IPS-15b (cell line): ENCODE measurements around the gene DNHD1.

Experiments used
- H3K27me3 ChIP-seq: one replicate; pipeline ENCODE4 v1.6.1; 2013; ENCODE audit warnings: low read length; ENCODE audit not compliant: control insufficient read depth, insufficient read depth
- H3K36me3 ChIP-seq: one replicate; pipeline ENCODE4 v1.6.1; 2013; ENCODE audit warnings: low read length; ENCODE audit not compliant: control insufficient read depth, insufficient read depth
- H3K4me1 ChIP-seq: one replicate; pipeline ENCODE4 v1.6.1; 2013; ENCODE audit warnings: mild to moderate bottlenecking, low read length; ENCODE audit not compliant: control insufficient read depth, insufficient read depth
- H3K4me3 ChIP-seq: one replicate; pipeline ENCODE4 v1.5.1; 2013; ENCODE audit warnings: low read depth, low read length
- H3K9ac ChIP-seq: one replicate; pipeline ENCODE4 v1.6.1; 2013; ENCODE audit warnings: low read depth, mild to moderate bottlenecking, low read length
- H3K9me3 ChIP-seq: one replicate; pipeline ENCODE4 v1.6.1; 2013; ENCODE audit warnings: mild to moderate bottlenecking, low read length; ENCODE audit not compliant: control insufficient read depth, insufficient read depth

The DNHD1 gene

DNA sequence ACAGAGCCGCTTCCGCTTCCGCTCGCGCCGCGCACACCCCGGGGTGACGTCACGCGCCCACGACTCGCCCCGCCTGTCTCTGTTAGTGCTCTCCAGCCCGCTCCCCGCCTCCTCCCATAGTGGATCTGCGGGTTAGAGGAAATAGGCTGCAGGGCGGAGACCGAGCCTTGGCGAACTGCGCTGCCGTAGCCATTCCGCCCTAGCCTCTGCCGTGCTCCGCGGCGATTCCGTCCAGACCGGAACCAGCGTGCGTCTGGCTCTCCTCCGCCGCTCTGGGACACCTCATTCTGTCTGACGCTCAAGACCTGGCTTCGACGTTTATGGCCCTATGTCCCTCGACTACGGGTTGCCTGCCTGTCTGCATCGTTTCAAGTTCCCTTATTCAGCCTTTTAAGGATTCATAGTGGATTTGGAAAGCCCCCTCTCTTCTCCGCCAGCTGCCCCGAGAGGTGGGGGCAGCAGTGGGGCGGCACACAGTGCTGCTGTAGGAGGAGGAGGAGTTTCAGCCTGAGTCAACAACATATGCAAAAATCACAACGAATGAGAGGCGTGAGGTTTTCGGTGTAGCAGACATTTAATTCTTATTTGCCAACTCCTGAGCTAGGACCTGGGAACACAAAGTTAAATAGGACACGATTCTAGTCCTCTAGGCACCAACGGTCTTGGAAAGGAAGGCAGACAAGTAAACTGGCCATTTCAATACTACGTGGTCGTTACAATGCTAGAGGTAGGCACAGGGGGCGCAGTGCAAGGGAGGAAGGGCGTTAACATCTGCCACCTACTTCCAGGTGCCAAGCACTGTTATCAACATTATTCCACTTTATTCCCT is 115.3 kb downstream of the DNHD1 start, which contains the start of gene TAF10:
Gene TAF10 (minus strand): TSS at position 4 of the 829 bp plus-strand sequence. CDS start 27 bp downstream, outside the sequence.
- Histone ChIP-seq H3K9ac (peak within 1 kb of the TSS; percentile 97), H3K27me3 (no peaks in the 10 kb centered on the region), H3K9me3 (no peaks in the 10 kb centered on the region), H3K36me3 (peaks cover 30% of the 10 kb centered on the region), H3K4me3 (peak within 1 kb of the TSS; percentile 100), H3K4me1 (peaks cover 5% of the 10 kb centered on the region)

- Histone ChIP-seq H3K4me1 (peaks cover 4% of the 10 kb centered on the region), H3K36me3 (peaks cover 22% of the 10 kb centered on the region), H3K9me3 (no peaks in the 10 kb centered on the region), H3K9ac (no peak overlapping the region), H3K27me3 (no peaks in the 10 kb centered on the region), H3K4me3 (no peak overlapping the region)
These were observed 116.4 kb downstream of the DNHD1 start for GRCh38 chr11:6613496-6613895.

- H3K9me3 ChIP-seq, result no peaks in the 10 kb centered on the region
- H3K27me3 ChIP-seq, result no peaks in the 10 kb centered on the region
- peaks cover 4% of the 10 kb centered on the region for H3K4me1 ChIP-seq
- peaks cover 16% of the 10 kb centered on the region for H3K36me3 ChIP-seq
- H3K9ac ChIP-seq, result no peak overlapping the region
- H3K4me3 ChIP-seq, result no peak overlapping the region
These were observed 117.4 kb downstream of the DNHD1 start for GRCh38 chr11:6614446-6614845.

- peaks cover 4% of the 10 kb centered on the region for H3K4me1 ChIP-seq
- H3K36me3 ChIP-seq, result peaks cover 10% of the 10 kb centered on the region
- no peak overlapping the region for H3K9ac ChIP-seq
These were observed 118.0 kb downstream of the DNHD1 start for GRCh38 chr11:6615046-6615445.

DNA sequence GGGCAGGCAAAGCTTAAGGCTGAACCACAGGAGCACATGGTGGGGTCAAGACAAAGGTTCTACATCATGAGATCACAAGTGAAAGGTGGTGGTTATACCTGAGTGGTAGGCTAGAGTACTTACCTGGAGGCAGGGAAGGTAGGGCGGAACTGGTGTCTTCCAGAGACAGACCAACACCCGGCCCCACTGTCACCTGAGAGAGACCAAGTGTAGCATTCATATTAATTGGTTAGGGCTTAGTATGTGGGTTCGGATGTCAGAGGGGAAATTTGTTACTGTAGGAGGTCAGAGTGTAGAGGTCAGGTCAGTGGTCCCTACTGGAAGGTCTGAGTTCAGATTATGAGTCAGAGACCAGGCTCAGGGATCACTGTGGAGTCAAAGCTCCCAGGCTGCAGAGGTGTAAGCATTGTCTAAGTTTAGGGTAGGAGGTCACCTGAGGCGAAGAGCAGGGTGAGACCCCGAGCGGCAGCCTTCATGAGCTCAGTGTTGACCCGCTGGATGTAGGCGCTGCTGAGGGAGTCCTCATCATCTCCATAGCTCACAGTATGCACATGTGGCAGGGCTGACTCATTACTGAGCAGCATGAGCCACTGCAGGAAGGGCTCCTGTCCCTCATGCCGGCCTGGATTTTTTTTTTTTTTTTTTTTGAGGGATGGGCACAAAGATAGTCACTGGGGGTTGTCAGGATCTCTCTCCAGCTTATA is 119.0 kb downstream of the DNHD1 start:
- Histone ChIP-seq H3K9ac (no peak overlapping the region), H3K9me3 (no peaks in the 10 kb centered on the region), H3K4me3 (no peak overlapping the region), H3K27me3 (no peaks in the 10 kb centered on the region), H3K4me1 (peaks cover 2% of the 10 kb centered on the region), H3K36me3 (peaks cover under 1% of the 10 kb centered on the region)

More at GRCh38 chr11:6615046-6615445, 118.0 kb downstream of the DNHD1 start:
- no peaks in the 10 kb centered on the region for H3K27me3 ChIP-seq
- no peak overlapping the region for H3K4me3 ChIP-seq
- no peaks in the 10 kb centered on the region for H3K9me3 ChIP-seq

DNA sequence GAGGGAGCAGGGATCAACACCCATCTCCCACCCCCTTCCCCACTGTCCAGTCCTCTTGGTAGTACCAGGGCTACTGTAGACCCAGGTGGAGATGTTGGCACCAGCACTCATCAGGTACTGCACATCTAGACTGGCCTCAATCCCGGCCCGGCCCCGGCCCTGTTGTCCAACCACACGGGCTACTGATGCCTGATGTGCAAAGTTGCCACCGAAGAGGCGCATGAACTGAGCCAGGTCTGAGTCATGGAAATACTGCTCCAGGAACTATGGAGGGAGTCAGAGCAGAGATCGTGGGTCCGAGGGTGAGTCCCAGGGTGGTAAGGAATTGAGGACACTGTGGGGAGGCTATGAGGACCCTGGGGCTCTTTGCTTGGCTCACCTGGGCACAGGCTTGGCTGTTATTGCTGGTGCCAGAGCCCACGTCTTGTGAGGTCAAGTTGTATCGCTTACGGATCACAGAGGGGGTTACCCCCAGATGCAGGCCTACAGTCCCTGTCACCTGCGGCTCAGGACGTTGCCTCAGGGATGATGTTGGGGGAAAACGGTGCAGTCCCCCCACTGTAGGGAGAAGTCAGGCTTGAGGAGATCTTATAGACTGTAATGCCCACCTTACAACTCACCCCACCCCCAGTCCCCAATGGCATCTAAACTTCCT is 119.6 kb downstream of the DNHD1 start:
- Histone ChIP-seq H3K4me1 (no peaks in the 10 kb centered on the region), H3K9me3 (no peaks in the 10 kb centered on the region), H3K36me3 (no peaks in the 10 kb centered on the region), H3K27me3 (no peaks in the 10 kb centered on the region), H3K4me3 (no peak overlapping the region), H3K9ac (no peak overlapping the region)

- Histone ChIP-seq H3K36me3 (no peaks in the 10 kb centered on the region), H3K27me3 (no peaks in the 10 kb centered on the region), H3K9ac (no peak overlapping the region), H3K4me3 (no peak overlapping the region), H3K9me3 (no peaks in the 10 kb centered on the region), H3K4me1 (no peaks in the 10 kb centered on the region)
These were observed 120.3 kb downstream of the DNHD1 start for GRCh38 chr11:6617315-6617781.

GRCh38 chr11:6618117-6619003 is 121.3 kb downstream of the DNHD1 start:
- H3K9ac ChIP-seq, result peak overlapping the region; percentile 85
- no peaks in the 10 kb centered on the region for H3K4me1 ChIP-seq
- no peaks in the 10 kb centered on the region for H3K9me3 ChIP-seq
- no peaks in the 10 kb centered on the region for H3K27me3 ChIP-seq
- peak overlapping the region; percentile 99 for H3K4me3 ChIP-seq
- no peaks in the 10 kb centered on the region for H3K36me3 ChIP-seq

DNA sequence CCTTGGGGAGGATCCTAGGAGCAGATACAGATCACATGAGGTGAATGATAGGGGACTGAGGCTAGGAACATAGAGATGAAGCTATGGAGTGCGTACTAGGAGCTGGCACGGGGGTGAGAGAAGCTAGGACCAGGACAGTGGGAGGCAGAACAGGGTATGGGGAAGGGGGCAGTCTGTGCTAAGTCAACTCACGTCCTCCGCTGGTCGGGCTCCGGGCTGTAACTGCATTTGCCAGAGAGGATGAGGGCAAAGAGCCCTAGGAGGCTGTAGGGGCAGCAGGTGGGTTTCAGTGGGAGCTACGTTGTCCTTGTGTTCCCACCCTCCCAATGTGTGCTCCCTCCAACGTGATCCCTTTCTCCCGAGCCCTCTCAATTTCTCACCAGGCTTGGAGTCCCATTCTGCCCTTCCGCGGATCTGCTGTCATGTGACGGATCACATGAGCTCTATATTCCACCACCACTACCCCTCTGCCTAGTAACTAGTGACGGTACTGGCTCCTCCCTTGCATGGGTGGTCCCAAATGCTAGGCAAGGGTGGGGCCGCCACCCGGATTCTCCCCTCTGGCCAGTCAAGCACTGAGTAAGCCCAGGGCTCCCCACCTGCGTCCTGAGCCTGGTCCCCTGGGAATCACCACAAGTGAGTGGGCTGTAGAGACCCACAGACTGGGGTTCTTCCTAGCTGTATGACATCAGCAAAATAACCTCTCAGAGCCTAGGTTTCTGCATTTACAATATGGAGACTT is 122.1 kb downstream of the DNHD1 start, which contains the start of gene TPP1:
Gene TPP1 (minus strand): TSS at position 419 of the 742 bp plus-strand sequence. CDS start 22 bp downstream, at position 397.
- H3K9me3 ChIP-seq, result no peaks in the 10 kb centered on the region
- peak within 1 kb of the TSS; percentile 85 for H3K9ac ChIP-seq
- no peaks in the 10 kb centered on the region for H3K36me3 ChIP-seq
- peak within 1 kb of the TSS; percentile 99 for H3K4me3 ChIP-seq
- no peaks in the 10 kb centered on the region for H3K4me1 ChIP-seq
- H3K27me3 ChIP-seq, result no peaks in the 10 kb centered on the region

DNA sequence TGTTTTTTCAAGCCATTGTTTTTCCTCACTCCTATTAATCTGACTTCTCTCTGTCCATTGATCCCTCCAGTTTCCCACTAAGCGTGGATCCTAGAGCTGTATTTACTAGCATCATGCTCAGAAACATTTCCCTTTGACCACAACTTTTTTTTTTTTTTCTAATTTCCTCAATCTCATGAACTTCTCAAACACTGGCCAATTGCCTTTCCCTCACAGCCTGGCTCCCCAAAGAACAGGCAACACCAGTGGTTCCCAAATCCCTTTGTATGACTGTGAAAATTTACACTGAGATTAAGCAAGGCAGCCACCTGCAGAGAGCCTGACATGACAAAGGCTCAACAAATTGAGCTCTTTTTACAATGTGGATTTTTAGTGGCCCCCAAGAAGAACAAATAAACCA is 123.6 kb downstream of the DNHD1 start:
- Histone ChIP-seq H3K9me3 (no peaks in the 10 kb centered on the region), H3K4me1 (no peaks in the 10 kb centered on the region), H3K4me3 (no peak overlapping the region), H3K27me3 (no peaks in the 10 kb centered on the region), H3K36me3 (peaks cover 7% of the 10 kb centered on the region), H3K9ac (no peak overlapping the region)
